ENCODE results near the gene ZNF778. TPM values are rescaled to one million over a fixed set of nuclear protein-coding genes. Genes with fewer than 3 reads are reported as not detected.

ZNF778 gene
- 1 to 10 TPM; 4.7 to 8.8 (median 7.2) TPM for total RNA-seq
- long read RNA-seq, donor 1, partial matches to known transcripts, result 0 of 4 reads
- long read RNA-seq, donor 1, other reads (novel, unspliced or antisense), result 3 of 4 reads
- long read RNA-seq, donor 2, partial matches to known transcripts, result 0 of 6 reads
- long read RNA-seq, donor 2, other reads (novel, unspliced or antisense), result 5 of 6 reads

DNA sequence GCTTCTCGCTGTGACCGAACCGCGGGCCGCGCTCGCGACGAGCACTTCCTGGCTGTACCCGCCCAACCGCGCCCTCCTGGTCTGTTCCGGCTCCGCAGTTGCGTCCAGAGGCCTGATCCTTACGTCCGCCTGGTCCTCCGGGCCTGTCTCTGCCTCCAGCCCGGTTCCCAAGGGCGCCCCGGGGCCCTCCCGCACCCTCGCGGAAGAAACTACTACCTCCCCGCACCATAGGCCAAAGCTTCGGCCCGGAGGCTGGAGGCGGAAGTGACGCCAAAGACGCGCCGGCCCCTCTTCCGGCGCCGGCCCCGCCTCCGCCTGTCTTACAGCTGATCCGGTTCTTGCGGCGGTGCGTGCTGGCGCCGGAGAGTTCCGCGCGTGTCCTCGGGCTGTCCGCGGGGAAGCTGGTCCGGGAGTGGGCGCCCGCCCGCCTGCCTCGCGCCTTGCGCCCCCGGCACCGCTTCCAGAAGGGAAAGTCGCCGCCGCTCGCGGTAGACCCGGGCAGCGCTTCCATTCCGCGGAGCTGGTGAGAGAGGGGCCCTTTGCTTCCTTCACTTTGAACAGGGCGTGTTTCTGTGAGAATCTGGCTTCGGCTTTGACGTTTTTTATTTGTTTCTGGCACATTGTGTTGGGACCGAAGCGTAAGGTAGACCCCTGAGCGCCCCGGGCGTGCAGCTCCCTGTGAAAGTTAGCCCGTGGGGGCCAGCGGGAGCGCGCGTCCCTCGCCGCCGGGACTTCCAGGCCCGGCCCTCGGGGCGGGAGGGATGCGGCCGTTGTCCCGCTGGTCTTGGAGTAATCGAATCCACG lies at the start of gene ZNF778:
TSS of gene ZNF778 (plus strand) at position 316 of the 804 bp plus-strand sequence. CDS start 3,425 bp downstream, outside the sequence.
- peak; percentile 96 for ATAC-seq
- TF ChIP-seq, protein P1, sequence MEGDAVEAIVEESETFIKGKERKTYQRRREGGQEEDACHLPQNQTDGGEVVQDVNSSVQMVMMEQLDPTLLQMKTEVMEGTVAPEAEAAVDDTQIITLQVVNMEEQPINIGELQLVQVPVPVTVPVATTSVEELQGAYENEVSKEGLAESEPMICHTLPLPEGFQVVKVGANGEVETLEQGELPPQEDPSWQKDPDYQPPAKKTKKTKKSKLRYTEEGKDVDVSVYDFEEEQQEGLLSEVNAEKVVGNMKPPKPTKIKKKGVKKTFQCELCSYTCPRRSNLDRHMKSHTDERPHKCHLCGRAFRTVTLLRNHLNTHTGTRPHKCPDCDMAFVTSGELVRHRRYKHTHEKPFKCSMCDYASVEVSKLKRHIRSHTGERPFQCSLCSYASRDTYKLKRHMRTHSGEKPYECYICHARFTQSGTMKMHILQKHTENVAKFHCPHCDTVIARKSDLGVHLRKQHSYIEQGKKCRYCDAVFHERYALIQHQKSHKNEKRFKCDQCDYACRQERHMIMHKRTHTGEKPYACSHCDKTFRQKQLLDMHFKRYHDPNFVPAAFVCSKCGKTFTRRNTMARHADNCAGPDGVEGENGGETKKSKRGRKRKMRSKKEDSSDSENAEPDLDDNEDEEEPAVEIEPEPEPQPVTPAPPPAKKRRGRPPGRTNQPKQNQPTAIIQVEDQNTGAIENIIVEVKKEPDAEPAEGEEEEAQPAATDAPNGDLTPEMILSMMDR (IDR thresholded peaks at IDR 0.05), result no peak
- Histone ChIP-seq H3K4me1 (ENCODE audit: low read depth) (peaks cover 17% of the 10 kb centered on the region), H3K4me3 (peak within 1 kb of the TSS; percentile 75), H3K36me3 (ENCODE audit: low read depth) (no peaks in the 10 kb centered on the region), H3K9me3 (no peaks in the 10 kb centered on the region)
- intact Hi-C loops (cut with DNase I, micrococcal nuclease), result no loop called here
- peak; percentile 87 to 91 (median 88) for DNase-seq

DNA sequence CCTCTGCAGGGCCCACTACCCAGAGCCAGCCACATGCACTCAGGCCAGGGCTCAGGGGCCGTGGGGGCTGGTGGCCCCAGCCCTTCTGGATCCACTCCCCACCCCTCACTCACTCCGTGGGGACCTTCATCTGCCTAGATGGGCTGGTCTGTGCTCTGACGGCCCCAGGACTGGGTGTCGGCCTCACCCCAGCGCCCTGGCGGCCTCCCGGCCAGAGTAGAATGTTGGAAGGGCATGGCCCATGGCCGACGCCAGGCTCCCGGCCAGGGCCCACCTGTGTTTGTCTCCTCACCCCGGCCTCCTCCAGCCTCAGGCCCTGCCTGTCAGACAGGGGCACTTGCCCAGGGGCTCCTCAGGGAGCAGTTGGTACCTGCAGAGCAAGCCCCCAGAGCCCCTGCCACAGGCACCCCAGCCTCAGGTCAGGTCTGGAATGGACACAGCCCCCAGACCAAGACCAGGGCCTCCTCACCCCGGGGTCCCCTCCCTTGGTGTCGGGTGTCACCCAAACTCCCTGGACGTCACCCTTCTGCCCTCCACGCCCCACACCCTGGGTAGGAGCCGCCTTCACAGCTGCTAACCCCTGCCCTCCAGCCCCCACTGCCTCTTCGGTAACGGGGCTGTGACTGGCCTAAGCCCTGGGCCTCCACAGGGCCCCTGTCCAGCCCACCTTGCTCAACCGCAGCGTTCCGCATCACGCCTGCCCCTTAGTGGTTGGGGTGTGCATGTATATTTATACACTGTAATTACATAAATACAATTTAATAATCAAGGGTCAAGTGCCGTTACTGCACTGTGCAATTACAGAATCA lies 48.9 kb upstream of the ZNF778 start:
- no peak for ATAC-seq
- H3K9me3 ChIP-seq, result no peaks in the 10 kb centered on the region
- H3K4me3 ChIP-seq, result no peak overlapping the region
- no peaks in the 10 kb centered on the region for H3K36me3 ChIP-seq (ENCODE audit: low read depth)
- peaks cover 12% of the 10 kb centered on the region for H3K4me1 ChIP-seq (ENCODE audit: low read depth)
- DNase-seq, result no peak
- intact Hi-C loops (cut with DNase I, micrococcal nuclease), result loop anchor here in 1 of 2 donors (5.0 kb wide), 1 partner anchor 226 kb away; no protein-coding TSS in a partner anchor
- TF ChIP-seq, protein P1 (IDR thresholded peaks at IDR 0.05), result no peak

DNA sequence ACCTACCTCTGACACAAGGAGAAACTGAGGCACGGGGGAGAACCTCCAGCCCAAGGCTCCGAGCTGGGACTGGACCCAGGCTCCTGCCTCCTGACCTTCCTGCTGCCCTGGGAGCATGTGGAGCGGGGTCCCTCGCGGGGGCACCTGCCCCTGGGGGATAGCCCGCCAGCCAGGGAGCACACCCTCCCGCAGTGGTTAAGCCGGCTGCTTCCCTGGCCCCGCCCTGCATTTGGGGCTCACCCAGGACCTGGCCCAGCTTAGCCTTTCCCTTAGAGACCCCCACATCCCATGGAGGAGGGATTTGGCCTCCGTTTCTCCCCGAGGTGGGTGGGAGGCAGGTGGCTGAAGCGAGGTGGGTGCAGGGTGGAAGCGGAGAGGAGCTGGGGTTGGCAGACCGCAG lies 47.7 kb upstream of the ZNF778 start:
- ATAC-seq (no peak), DNase-seq (no peak)
- Histone ChIP-seq H3K36me3 (ENCODE audit: low read depth) (no peaks in the 10 kb centered on the region), H3K9me3 (no peaks in the 10 kb centered on the region), H3K4me3 (no peak overlapping the region), H3K4me1 (ENCODE audit: low read depth) (peaks cover 12% of the 10 kb centered on the region)
- intact Hi-C loops (cut with DNase I, micrococcal nuclease), result loop anchor here in 1 of 2 donors (5.0 kb wide), 1 partner anchor 227 kb away; no protein-coding TSS in a partner anchor
- TF ChIP-seq, protein P1 (IDR thresholded peaks at IDR 0.05), result no peak

DNA sequence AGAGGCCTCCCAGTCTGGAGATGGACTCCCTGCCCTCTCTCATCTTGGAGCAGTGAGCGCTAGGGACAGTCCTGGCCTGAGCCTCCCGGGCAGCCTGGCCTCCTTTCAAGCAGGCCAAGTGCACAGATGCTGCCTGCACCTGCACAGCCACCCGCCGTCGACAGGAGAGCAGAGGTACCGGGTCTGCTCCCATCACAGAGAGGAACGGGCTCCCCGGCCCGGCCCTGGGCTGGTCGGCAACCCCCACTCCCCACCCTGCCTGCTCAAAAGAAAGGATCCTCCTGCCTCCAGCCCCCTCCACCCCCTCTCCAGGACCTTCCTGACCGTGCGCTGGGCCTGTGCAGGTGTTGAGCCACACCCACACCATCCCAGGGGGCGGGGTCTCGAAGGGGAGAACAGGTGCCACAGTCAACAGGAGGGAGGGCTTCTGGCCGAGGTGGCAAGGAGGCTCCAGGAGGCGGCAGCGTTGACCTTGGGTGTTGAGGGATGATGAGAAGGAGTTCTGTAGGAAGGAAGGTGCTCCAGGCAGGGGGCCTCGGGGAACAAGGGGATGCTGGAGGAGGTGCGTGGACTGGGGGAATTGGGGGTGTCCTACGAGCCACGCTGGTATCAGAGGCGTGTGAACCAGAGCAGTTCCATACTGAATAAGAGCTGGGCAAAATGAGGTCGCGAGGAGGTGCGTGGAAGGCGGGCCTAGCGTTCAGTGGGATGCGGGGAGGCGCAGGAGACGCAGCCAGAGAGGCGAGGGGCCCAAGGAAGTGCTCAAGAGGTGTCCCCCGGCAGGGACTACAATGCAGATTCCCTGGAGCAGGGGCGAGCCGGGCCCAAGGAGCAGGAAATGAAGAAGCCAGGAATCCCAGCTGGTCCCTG lies 46.9 kb upstream of the ZNF778 start:
- intact Hi-C loops (cut with DNase I, micrococcal nuclease), result no loop called here
- Histone ChIP-seq H3K36me3 (ENCODE audit: low read depth) (no peaks in the 10 kb centered on the region), H3K4me3 (no peak overlapping the region), H3K4me1 (ENCODE audit: low read depth) (peaks cover 12% of the 10 kb centered on the region), H3K9me3 (no peaks in the 10 kb centered on the region)
- DNase-seq, result peak; percentile 83 to 88 (median 85)
- TF ChIP-seq, protein P1 (IDR thresholded peaks at IDR 0.05), result no peak
- ATAC-seq, result peak; percentile 44
